HG02678 (cell line): ENCODE results near the gene AURKAIP1.

Experiments
- ATAC-seq: cut with Tn5 transposase; IDR thresholded peaks from one replicate; pipeline ENCODE4 v1.9.1; 2021; ENCODE audit warnings: mild to moderate bottlenecking, moderate library complexity; ENCODE audit not compliant: unreplicated experiment

Gene AURKAIP1

DNA sequence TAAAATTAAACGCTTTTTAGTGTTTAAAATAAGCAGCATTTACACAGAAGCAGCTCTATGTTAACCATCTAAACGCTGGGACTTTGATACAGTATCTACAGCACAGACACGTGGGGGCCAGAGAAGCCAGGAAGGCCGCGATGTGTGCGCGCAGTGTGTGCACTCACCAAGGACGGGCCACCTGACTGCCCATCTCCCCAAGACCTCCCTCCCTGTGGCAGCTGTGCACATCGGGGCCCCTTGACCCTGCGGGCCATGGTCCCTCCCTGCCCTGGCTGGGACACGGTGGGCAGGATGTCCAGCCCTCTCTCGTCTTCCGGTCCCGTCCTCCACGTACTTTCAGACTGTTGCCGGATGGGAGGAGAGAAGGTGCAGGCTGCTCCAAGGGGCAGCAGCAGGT, 39.7 kb downstream of the AURKAIP1 start:
- no peak for ATAC-seq

DNA sequence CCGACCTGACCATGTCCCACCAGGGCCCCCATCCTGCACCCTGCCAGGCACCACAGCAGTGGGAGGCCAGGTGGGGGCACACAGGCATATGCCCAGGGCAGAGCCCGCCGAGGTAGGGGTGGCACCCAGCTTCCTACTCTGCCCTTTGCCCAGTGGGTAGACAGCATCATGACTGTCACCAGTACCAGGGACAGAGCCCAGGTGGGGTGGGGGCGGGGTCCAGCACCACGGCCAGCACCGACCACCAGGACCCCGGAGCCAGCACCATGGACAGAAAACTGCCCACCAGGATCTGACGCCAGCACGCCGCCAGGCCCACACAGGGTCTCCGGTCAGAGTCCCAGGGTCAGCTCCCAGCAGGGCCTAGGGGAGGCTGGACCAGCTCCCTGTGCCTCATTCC, 40.2 kb downstream of the AURKAIP1 start:
- ATAC-seq, result no peak

DNA sequence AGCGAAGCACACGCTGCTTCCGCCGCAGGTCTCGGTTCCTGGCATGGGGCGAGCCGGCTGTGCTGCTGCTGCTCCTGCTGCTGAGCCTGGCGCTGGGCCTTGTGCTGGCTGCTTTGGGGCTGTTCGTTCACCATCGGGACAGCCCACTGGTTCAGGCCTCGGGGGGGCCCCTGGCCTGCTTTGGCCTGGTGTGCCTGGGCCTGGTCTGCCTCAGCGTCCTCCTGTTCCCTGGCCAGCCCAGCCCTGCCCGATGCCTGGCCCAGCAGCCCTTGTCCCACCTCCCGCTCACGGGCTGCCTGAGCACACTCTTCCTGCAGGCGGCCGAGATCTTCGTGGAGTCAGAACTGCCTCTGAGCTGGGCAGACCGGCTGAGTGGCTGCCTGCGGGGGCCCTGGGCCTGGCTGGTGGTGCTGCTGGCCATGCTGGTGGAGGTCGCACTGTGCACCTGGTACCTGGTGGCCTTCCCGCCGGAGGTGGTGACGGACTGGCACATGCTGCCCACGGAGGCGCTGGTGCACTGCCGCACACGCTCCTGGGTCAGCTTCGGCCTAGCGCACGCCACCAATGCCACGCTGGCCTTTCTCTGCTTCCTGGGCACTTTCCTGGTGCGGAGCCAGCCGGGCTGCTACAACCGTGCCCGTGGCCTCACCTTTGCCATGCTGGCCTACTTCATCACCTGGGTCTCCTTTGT, 41.3 kb downstream of the AURKAIP1 start:
- no peak for ATAC-seq

DNA sequence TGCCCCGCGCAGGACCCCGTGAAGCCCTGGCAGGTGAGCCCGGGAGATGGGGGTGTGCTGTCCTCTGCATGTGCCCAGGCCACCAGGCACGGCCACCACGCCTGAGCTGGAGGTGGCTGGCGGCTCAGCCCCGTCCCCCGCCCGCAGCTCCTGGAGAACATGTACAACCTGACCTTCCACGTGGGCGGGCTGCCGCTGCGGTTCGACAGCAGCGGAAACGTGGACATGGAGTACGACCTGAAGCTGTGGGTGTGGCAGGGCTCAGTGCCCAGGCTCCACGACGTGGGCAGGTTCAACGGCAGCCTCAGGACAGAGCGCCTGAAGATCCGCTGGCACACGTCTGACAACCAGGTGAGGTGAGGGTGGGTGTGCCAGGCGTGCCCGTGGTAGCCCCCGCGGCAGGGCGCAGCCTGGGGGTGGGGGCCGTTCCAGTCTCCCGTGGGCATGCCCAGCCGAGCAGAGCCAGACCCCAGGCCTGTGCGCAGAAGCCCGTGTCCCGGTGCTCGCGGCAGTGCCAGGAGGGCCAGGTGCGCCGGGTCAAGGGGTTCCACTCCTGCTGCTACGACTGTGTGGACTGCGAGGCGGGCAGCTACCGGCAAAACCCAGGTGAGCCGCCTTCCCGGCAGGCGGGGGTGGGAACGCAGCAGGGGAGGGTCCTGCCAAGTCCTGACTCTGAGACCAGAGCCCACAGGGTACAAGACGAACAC, 42.1 kb downstream of the AURKAIP1 start:
- no peak for ATAC-seq

DNA sequence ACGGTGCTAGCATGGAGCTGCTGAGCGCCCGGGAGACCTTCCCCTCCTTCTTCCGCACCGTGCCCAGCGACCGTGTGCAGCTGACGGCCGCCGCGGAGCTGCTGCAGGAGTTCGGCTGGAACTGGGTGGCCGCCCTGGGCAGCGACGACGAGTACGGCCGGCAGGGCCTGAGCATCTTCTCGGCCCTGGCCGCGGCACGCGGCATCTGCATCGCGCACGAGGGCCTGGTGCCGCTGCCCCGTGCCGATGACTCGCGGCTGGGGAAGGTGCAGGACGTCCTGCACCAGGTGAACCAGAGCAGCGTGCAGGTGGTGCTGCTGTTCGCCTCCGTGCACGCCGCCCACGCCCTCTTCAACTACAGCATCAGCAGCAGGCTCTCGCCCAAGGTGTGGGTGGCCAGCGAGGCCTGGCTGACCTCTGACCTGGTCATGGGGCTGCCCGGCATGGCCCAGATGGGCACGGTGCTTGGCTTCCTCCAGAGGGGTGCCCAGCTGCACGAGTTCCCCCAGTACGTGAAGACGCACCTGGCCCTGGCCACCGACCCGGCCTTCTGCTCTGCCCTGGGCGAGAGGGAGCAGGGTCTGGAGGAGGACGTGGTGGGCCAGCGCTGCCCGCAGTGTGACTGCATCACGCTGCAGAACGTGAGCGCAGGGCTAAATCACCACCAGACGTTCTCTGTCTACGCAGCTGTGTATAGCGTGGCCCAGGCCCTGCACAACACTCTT, 42.8 kb downstream of the AURKAIP1 start:
- no peak for ATAC-seq

DNA sequence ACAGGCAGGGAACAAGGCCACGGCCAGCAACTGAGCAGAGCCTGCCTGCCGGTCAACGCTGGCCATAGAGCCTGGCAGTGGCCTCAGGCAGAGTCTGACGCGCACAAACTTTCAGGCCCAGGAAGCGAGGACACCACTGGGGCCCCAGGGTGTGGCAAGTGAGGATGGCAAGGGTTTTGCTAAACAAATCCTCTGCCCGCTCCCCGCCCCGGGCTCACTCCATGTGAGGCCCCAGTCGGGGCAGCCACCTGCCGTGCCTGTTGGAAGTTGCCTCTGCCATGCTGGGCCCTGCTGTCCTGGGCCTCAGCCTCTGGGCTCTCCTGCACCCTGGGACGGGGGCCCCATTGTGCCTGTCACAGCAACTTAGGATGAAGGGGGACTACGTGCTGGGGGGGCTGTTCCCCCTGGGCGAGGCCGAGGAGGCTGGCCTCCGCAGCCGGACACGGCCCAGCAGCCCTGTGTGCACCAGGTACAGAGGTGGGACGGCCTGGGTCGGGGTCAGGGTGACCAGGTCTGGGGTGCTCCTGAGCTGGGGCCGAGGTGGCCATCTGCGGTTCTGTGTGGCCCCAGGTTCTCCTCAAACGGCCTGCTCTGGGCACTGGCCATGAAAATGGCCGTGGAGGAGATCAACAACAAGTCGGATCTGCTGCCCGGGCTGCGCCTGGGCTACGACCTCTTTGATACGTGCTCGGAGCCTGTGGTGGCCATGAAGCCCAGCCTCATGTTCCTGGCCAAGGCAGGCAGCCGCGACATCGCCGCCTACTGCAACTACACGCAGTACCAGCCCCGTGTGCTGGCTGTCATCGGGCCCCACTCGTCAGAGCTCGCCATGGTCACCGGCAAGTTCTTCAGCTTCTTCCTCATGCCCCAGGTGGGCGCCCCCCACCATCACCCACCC, 43.7 kb downstream of the AURKAIP1 start, which contains the start of gene TAS1R3:
TSS of gene TAS1R3 (plus strand) at position 213 of the 898 bp plus-strand sequence. CDS start at position 279, 66 bp downstream.
- no peak for ATAC-seq

DNA sequence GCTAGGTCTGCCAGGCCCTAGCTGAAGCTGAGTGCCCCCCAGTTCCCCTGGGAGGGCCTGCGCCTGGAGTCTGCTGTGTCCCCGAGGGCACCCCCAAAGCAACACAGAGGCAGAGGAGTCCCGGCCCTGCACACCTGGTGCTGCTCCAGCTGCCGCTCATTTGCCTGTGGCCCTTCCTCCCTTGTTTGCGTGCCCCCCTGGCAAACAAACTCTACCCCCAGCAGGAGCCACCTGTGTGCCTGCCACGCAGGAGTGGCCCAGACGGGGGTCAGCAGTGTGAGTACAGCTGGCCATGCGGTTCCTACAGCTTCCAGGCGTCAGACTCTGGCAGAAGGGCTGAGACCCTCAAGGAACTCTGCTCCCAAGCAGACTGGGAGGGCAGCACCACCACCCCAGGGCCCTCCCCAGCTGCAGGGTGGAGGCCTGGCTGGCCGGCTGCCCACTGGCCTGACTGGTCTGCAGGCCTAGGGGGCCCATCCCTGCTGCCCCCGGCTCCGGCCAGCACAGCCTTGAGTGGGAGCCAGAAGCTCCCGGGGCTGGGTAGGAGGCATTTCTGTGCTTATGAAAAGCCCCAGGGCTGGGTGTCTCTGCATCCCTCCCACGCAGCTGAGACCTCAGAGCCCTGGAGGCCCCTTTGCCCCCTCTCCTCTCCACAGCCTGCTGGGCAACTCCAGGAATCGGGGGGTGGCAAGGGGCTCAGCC, 44.5 kb downstream of the AURKAIP1 start:
- ATAC-seq, result no peak

DNA sequence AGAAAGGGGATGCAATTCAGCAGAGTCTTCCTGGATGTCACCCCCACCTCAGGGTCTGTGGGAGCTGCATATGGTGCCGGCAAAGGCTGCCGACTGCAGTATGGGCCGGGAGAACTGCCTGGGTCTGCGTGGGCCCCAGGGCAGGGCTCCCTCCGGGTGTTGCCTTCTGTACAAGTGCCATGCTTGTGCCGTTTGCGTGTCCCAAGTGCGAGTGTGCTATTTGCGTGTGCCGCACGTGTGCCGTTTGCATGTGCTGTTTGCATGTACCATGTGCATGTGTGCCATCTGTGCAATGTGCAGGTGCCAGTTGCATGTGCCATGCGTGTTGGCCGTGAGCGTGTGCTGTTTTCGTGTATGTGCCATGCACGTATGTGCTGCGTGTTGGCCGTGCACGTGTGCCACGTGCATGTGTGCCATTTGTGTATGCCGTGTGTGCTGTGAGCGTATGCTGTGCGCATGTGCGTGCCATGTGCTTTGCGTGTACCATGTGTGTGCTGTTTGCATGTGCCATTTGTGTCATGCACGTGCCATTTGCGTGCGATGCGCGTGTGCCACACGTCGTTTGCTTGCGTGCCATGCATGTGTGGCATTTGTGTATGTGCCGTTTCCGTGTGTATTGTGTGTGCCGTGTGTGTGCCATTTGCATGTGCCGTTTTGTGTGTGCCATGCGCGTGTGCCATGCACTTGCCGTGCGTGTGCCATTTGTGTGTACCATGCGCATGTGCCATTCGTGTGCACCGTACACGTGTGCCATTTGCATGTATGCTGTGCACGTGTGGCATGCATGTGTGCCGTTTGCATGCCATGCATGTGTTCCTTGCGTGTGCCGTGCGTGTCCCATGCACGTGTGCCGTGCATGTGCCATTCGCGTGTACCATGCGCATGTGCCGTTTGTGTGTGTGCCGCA, 45.5 kb downstream of the AURKAIP1 start:
- no peak for ATAC-seq

DNA sequence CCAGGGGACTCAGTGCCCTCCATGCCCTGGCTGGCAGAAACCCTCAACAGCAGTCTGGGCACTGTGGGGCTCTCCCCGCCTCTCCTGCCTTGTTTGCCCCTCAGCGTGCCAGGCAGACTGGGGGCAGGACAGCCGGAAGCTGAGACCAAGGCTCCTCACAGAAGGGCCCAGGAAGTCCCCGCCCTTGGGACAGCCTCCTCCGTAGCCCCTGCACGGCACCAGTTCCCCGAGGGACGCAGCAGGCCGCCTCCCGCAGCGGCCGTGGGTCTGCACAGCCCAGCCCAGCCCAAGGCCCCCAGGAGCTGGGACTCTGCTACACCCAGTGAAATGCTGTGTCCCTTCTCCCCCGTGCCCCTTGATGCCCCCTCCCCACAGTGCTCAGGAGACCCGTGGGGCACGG, 46.8 kb downstream of the AURKAIP1 start:
- ATAC-seq, result no peak

DNA sequence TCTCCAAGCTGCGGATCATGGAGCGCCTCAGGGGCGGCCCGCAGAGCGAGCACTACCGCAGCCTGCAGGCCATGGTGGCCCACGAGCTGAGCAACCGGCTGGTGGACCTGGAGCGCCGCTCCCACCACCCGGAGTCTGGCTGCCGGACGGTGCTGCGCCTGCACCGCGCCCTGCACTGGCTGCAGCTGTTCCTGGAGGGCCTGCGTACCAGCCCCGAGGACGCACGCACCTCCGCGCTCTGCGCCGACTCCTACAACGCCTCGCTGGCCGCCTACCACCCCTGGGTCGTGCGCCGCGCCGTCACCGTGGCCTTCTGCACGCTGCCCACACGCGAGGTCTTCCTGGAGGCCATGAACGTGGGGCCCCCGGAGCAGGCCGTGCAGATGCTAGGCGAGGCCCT, 47.7 kb downstream of the AURKAIP1 start:
- ATAC-seq, result no peak

DNA sequence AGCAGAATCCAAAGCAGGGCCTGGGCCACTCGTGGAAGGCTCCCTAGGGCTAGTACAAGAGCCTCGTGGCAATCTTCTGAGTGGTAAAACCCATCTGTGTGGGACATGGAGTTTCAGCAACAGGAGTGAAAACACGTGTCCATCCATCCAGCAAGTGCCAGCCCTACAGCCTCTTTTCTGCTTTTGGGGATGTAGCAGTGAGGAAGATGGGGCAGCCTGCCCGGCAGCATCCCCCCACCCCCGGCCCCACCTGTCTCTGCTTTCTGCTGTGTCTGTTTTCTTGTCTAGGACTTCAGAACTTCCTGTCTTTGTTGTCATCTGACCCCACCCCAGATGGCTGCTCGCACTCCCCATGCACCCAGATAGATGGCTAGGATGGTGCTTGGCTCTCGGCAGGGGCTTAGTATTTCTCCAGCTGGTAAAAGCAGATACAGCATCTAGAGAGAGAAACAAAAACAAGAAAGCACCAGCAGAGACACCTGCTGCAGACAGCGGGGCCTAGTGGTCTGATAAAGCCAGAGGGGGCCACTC, 48.9 kb downstream of the AURKAIP1 start:
- no peak for ATAC-seq

DNA sequence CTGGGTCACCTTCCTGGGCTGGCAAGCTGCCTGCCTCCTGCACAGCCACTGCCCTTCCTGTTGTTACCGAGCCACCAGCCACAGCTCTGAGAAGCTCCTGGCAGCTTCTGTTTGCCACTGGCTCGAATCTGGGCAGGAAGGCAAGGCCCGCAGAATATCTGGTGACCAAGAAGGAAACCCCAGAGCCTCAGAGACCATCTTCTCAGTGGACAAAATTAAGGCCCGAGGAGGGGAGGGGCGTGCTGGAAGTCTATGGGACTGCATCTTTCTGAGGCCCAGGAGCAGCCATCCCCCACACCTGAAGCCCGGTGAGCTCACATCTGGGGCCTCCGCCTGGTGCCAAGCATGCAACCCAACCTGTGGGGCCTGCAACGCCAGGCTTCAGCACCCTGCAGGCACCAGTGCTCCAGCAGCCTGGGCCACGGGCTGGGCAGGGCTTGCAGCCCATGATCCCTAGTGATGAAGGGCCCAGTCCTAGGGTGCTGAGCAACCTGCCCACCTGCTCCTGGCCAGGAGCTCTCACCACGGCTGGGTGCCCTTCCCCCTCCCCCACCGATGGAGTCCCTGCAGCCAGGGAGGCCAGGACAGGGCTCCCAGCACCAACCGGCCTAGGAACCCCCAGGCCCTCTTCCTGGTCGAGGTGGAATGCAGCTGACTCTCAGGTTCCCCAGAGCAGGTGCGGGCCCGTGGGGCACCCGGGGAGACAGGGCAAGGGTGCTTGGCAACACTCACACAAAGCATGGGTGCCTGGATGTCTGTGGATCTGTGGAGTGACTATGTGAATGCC, 49.5 kb downstream of the AURKAIP1 start:
- ATAC-seq, result no peak

DNA sequence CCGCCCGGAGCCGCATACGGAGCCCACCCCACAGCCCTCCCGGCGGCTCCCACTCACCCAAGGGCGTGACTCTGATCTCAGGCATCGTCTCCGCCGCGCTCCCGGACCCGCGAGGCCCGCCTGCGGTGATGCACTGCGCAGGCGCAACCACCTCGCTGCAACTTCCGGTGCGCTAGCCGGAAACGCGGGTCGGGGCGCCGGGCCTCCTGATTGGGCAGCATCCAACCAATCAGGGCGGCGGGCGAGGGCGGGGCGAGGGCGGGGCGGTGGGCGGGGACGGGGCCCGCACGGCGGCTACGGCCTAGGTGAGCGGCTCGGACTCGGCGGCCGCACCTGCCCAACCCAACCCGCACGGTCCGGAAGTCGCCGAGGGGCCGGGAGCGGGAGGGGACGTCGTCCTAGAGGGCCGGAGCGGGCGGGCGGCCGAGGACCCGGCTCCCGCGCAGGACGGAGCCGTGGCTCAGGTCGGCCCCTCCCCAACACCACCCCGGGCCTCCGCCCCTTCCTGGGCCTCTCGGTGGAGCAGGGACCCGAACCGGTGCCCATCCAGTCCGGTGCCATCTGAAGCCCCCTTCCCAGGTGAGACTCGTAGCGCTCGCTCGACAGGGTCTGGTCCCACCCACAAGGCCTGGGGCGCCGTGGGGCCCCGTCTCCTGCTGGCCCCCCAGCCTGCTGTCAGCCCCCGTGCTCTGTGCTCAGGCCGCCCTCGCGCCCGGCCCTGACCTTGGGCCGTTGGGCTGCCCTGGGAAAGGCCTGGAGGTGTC, 50.3 kb downstream of the AURKAIP1 start, which contains the start of the genes CPTP and INTS11:
TSS of gene CPTP (plus strand) at position 279 of the 764 bp plus-strand sequence. CDS start 2,109 bp downstream, outside the sequence.
TSS of gene INTS11 (minus strand) at position 137 of the 764 bp plus-strand sequence. CDS start at position 85, 52 bp downstream.
- peak; percentile 79 for ATAC-seq

DNA sequence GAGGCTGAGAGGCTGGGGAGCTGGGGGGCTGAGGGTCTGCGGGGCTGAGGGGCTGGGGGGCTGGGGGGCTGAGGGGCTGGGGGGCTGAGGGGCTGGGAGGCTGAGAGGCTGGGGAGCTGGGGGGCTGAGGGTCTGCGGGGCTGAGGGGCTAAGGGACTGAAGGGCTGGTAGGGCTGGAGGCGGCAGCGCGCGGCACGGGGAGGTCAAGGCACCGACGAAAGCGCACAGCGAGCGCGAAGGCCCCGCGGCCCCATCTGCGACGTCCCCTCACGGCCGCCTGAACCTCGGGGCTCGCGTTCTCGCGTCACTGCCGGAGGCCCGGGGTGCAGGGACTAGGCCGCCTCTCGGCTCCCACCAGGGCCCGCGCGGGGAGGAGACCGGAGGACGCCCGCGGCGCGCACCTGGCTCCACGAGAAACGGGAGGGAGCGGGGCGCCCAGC, 50.9 kb downstream of the AURKAIP1 start:
- peak; percentile 25 for ATAC-seq
